Kidney (tissue), 14 donors: Measurements from ENCODE around the gene GBX2. TPM values are rescaled to one million over a fixed set of nuclear protein-coding genes. Genes with fewer than 3 reads are reported as not detected.

ENCODE experiments used
- DNase-seq, 5 donors: peaks; one replicate each; pipeline ENCODE4 v3.0.0-alpha.2; 2013 to 2020
- FAIRE-seq: peaks from 2 replicates; lab custom pipeline; 2012; peaks lifted over from hg19 to GRCh38; lab: Jason Lieb, UNC
- H3K27ac ChIP-seq, 2 donors: one replicate each; pipeline ENCODE4 v1.7.0; 2013; ENCODE audit warnings: low read depth in 2 of 2, low read length in 2 of 2, inconsistent platforms in 1 of 2
- H3K27me3 ChIP-seq: one replicate; pipeline ENCODE4 v1.7.1; 2013; ENCODE audit warnings: low read length, inconsistent platforms; ENCODE audit not compliant: control insufficient read depth, insufficient read depth
- H3K36me3 ChIP-seq, 3 donors: one replicate each; pipeline versions ENCODE4 v1.7.0 to v1.7.1; 2013; ENCODE audit warnings: low read length in 3 of 3, control low read depth in 1 of 3, inconsistent platforms in 1 of 3; ENCODE audit not compliant: insufficient read depth in 3 of 3, control insufficient read depth in 2 of 3
- H3K4me1 ChIP-seq, 3 donors: one replicate each; pipeline versions ENCODE4 v1.7.0 to v1.7.1; 2013; ENCODE audit warnings: low read length in 3 of 3, inconsistent platforms in 1 of 3, low read depth in 1 of 3; ENCODE audit not compliant: control insufficient read depth in 2 of 3, insufficient read depth in 2 of 3
- H3K4me3 ChIP-seq, 3 donors: one replicate each; pipeline versions ENCODE4 v1.7.0 to v1.8.1; 2013; ENCODE audit warnings: low read length in 3 of 3, control low read depth in 1 of 3, inconsistent platforms in 1 of 3
- H3K9ac ChIP-seq, 3 donors: one replicate each; pipeline versions ENCODE4 v1.7.0 to v1.7.1; 2013; ENCODE audit warnings: low read length in 3 of 3, control low read depth in 1 of 3, inconsistent platforms in 1 of 3
- H3K9me3 ChIP-seq, 3 donors: one replicate each; pipeline versions ENCODE4 v1.7.0 to v1.7.1; 2013; ENCODE audit warnings: low read length in 3 of 3, control low read depth in 1 of 3, inconsistent platforms in 1 of 3; ENCODE audit not compliant: control insufficient read depth in 2 of 3, insufficient read depth in 1 of 3
- intact Hi-C: fragments of 100-400 bp; cut with DNase I; formaldehyde crosslinking; loops from one replicate; pipeline ENCODE4 v1.11.1; 2022
- polyA plus RNA-seq: library from polyadenylated mRNA; stranded (reverse); fragments of 350-450 nt; fragmentation: Illumina TruSeq; extraction: RNeasy Lipid Tissue Mini Kit (QIAGEN cat#74804); gene quantifications from one replicate; pipeline ENCODE4 v1.2.3, GENCODE V29; 2014; ENCODE audit warnings: low read depth, low replicate concordance; ENCODE audit not compliant: insufficient read depth
- total RNA-seq: library from RNA; stranded (reverse); fragmentation: NEBNext Ultra II Directional; extraction: Animal tissue kit (Norgen Biotek cat#: 25700); gene quantifications from one replicate; pipeline ENCODE4 v1.2.1, GENCODE V29; 2021
- TF ChIP-seq, protein P1 (sequence below): IDR thresholded peaks from 3 replicates; pipeline ENCODE4 v1.5.1; 2012; ENCODE audit warnings: mild to moderate bottlenecking, moderate library complexity, borderline replicate concordance; ENCODE audit not compliant: insufficient read depth; ENCODE audit errors: extremely low read depth
- donor health status: control.
- donor health status: control.
- donor health status: control.
- donor health status: control.
- donor health status: control.
- donor health status: DM: yes; HTN: yes; CAD: no.
- donor health status: Normal renal cell carcinoma (clear cell type).

Gene GBX2
- total and polyA plus RNA-seq, 2 donors from 2014 or later: not detected

DNA sequence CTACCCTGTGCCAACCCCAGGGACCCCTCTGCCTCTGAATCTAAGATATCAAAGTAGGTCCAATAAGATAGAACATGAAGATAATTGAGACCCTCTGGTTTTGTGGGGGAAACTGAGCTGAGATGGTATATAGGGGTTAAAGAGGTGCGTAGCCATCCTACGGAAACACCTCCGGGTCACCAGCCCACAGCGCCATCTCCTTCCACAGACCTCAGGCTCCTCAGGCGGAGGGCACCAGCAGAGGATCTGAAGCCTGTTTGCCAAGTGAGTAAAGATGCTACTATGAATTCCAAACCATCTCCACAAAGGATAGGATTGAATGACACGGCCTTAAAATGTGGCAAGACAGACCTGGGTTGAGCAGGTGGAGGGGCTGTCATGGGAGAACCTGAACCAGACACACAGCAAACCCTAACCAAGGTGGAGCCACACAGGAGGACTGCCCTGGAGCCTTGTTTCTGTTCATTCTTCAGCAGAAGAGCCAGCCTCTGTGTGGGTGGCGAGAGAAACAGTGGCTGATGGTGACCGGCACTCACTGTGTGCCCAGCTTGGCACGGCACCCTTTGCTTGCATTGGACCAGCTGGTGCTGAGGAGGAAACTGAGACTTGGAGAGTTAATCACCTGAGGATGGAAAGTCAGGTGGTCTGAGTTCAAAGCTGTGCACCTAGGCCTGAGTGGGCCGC is 10.2 kb downstream of the GBX2 start:
- peaks cover 11% of the 10 kb centered on the region for H3K27me3 ChIP-seq
- DNase-seq: no peak
- no peak overlapping the region for H3K4me3 ChIP-seq
- H3K9ac ChIP-seq: no peak overlapping the region
- H3K9me3 ChIP-seq: peaks cover 0 to 3% (median 0%) of the 10 kb centered on the region in 3 donors
- H3K4me1 ChIP-seq: no peaks in the 10 kb centered on the region
- intact Hi-C loops: no loop called here
- TF ChIP-seq, protein P1, sequence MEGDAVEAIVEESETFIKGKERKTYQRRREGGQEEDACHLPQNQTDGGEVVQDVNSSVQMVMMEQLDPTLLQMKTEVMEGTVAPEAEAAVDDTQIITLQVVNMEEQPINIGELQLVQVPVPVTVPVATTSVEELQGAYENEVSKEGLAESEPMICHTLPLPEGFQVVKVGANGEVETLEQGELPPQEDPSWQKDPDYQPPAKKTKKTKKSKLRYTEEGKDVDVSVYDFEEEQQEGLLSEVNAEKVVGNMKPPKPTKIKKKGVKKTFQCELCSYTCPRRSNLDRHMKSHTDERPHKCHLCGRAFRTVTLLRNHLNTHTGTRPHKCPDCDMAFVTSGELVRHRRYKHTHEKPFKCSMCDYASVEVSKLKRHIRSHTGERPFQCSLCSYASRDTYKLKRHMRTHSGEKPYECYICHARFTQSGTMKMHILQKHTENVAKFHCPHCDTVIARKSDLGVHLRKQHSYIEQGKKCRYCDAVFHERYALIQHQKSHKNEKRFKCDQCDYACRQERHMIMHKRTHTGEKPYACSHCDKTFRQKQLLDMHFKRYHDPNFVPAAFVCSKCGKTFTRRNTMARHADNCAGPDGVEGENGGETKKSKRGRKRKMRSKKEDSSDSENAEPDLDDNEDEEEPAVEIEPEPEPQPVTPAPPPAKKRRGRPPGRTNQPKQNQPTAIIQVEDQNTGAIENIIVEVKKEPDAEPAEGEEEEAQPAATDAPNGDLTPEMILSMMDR: no peak
- no peak for FAIRE-seq
- no peak overlapping the region for H3K27ac ChIP-seq
- no peaks in the 10 kb centered on the region for H3K36me3 ChIP-seq

DNA sequence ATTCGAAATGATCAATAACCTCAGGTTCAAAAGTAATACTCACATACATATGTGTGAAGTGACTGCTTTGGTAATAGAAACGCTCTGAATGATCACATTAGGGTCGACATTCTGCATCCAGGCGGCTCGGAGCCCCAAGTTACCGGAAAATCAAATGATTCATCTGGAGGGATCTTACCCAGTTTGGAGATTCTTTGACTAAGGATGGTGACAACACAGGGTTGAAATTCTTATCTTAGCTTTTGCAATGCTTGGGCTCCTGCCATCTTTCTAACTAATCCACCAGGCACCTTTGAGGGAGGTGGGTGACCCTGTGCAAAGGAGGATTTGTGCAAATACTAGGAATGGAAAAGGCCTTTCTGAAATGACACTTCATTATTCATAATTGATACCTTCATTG is 10.8 kb downstream of the GBX2 start:
- Histone ChIP-seq H3K4me3 (no peak overlapping the region), H3K9ac (no peak overlapping the region), H3K36me3 (no peaks in the 10 kb centered on the region), H3K9me3 (peaks cover 0 to 3% (median 0%) of the 10 kb centered on the region in 3 donors), H3K27me3 (peaks cover 11% of the 10 kb centered on the region), H3K4me1 (no peaks in the 10 kb centered on the region), H3K27ac (no peak overlapping the region)
- no peak for FAIRE-seq
- TF ChIP-seq, protein P1: no peak
- no peak for DNase-seq
- intact Hi-C loops: no loop called here

DNA sequence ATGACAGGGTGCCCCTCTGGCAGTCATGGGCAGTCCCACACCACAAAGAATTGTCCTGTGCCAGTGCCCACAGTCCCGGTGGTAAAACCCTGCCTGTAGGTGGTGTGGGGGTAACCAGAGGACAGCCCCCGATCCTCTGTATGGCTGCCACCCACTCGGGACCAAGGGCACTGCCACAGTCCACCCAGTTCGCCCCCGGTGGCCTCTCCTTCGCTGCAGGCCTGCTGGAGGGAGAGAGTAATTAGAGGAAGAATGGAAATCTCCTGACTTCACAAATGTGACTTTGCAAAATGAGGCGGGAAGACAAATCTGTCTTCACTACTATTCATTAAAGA is 11.4 kb downstream of the GBX2 start:
- Histone ChIP-seq H3K4me1 (no peaks in the 10 kb centered on the region), H3K36me3 (no peaks in the 10 kb centered on the region), H3K9me3 (peaks cover 0 to 3% (median 0%) of the 10 kb centered on the region in 3 donors), H3K9ac (no peak overlapping the region), H3K27ac (no peak overlapping the region), H3K4me3 (no peak overlapping the region), H3K27me3 (peaks cover 11% of the 10 kb centered on the region)
- FAIRE-seq (no peak), DNase-seq (no peak)
- TF ChIP-seq, protein P1: no peak
- intact Hi-C loops: no loop called here
